Measurements from ENCODE around the gene AMZ1.
"Not testable (repeated sequence)": the region's sequence is repeated elsewhere in the genome, so short reads cannot be mapped to it uniquely, and the experiment has no call there.

DNA sequence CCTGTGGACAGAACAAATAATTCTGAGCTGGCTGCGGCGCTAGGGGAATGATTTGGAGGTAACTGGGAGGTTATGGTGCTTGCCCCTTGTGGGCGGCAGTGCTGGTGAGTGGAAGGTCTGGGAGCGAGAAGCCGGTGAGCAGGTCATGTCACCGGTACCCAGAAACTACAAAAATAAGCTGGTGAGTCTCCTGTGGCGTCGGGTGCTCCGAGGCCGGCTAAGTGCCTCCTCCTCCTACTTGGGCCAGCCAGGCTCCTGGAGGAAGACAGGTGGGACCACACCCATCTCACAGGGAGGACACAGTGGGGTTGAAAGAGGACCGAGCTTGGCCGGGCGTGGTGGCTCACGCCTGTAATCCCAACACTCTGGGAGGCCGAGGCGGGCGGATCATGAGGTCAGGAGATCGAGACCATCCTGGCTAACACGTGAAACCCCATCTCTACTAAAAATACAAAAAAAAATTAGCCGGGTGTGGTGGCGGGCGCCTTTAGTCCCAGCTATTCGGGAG is 4.0 kb downstream of the AMZ1 start:
- not testable (repeated sequence) for TF ChIP-seq SUZ12 (IDR thresholded peaks at IDR 0.05; ENCODE audit: unreplicated experiment); DPF2 (IDR thresholded peaks at IDR 0.05); ZNF24 (IDR thresholded peaks at IDR 0.05); SMAD1 (IDR thresholded peaks at IDR 0.05; ENCODE audit: low read depth, partially characterized antibody); ZNF274 (IDR thresholded peaks at IDR 0.05; ENCODE audit: insufficient read depth, insufficient read length); POLR2AphosphoS5 (IDR thresholded peaks at IDR 0.05; ENCODE audit: low read length); LARP7 (IDR thresholded peaks at IDR 0.05); HDGF (IDR thresholded peaks at IDR 0.05); MYC (IDR thresholded peaks at IDR 0.05; ENCODE audit: insufficient read depth, insufficient read length, insufficient replicate concordance, low read length, severe bottlenecking); EZH2 (IDR thresholded peaks at IDR 0.05; ENCODE audit: borderline replicate concordance, control insufficient read depth, low read depth, low read length)
- TF ChIP-seq, protein P1, sequence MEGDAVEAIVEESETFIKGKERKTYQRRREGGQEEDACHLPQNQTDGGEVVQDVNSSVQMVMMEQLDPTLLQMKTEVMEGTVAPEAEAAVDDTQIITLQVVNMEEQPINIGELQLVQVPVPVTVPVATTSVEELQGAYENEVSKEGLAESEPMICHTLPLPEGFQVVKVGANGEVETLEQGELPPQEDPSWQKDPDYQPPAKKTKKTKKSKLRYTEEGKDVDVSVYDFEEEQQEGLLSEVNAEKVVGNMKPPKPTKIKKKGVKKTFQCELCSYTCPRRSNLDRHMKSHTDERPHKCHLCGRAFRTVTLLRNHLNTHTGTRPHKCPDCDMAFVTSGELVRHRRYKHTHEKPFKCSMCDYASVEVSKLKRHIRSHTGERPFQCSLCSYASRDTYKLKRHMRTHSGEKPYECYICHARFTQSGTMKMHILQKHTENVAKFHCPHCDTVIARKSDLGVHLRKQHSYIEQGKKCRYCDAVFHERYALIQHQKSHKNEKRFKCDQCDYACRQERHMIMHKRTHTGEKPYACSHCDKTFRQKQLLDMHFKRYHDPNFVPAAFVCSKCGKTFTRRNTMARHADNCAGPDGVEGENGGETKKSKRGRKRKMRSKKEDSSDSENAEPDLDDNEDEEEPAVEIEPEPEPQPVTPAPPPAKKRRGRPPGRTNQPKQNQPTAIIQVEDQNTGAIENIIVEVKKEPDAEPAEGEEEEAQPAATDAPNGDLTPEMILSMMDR (IDR thresholded peaks at IDR 0.05 in 2 of 3, conservative IDR thresholded peaks at IDR 0.05 in 1 of 3; ENCODE audit: control insufficient read depth in 2 of 3, extremely low read depth in 1 of 3, insufficient read depth in 1 of 3, low read depth in 3 of 3, low read length in 3 of 3) = not testable (repeated sequence)
- TF ChIP-seq, protein P2, sequence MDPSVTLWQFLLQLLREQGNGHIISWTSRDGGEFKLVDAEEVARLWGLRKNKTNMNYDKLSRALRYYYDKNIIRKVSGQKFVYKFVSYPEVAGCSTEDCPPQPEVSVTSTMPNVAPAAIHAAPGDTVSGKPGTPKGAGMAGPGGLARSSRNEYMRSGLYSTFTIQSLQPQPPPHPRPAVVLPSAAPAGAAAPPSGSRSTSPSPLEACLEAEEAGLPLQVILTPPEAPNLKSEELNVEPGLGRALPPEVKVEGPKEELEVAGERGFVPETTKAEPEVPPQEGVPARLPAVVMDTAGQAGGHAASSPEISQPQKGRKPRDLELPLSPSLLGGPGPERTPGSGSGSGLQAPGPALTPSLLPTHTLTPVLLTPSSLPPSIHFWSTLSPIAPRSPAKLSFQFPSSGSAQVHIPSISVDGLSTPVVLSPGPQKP (IDR thresholded peaks at IDR 0.05; ENCODE audit: low read depth, low read length) = not testable (repeated sequence)
- TF ChIP-seq, protein P3, sequence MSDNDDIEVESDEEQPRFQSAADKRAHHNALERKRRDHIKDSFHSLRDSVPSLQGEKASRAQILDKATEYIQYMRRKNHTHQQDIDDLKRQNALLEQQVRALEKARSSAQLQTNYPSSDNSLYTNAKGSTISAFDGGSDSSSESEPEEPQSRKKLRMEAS (IDR thresholded peaks at IDR 0.05; ENCODE audit: low read depth, low read length) = not testable (repeated sequence)

Data from GM12878 (cell line).